Testis (tissue), 2 donors: Measurements from ENCODE around the gene HNRNPA3.

Experiments
- POLR2A ChIP-seq: fragments of 450-650 bp; IDR thresholded peaks from one replicate; pipeline ENCODE4 v1.6.1; 2017; ENCODE audit warnings: antibody characterized with exemption, mild to moderate bottlenecking, moderate library complexity
- TF ChIP-seq, protein P1 (sequence below), 3 experiments: fragments of 450-650 bp in 2 of 3; fragments of 200-600 bp in 1 of 3; sonication (generic) in 1 of 3; IDR thresholded peaks; one replicate each; pipeline ENCODE4 v1.5.1; 2016 to 2019; ENCODE audit warnings: antibody characterized with exemption in 3 of 3, mild to moderate bottlenecking in 2 of 3, moderate library complexity in 1 of 3

DNA sequence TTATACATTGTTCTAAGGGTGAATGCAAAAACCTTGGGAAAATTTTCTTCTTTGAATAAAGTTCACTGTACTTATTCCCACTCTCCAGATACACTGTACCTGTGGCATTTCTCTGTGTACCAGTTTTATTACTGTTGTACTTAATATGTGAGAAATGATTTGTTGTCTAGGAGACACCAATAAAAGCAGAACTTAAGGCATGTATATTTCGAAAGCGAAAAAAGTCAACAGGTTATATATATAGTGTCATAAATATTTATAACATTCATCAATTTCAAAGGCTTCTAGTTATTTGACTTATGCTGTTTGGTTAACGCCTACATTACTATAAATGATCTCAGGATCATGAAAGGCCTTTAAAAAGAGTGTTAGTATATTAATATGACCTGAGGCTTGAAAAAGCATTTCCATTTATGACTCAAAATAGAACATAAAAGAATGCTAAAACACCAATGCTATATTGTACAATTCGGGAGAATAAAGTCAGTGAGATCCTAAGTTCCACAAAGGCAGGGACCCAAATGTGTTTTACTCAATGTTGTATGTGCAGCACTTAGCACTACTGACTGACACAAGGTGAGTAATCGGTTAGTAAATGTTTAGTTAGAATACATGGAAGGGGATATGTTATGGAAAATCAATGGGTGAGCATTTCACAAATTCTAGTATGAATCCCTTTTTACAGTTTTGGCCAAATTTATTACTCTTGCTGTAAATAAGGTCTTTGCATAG lies 32.2 kb upstream of the HNRNPA3 start:
- TF ChIP-seq, protein P1, sequence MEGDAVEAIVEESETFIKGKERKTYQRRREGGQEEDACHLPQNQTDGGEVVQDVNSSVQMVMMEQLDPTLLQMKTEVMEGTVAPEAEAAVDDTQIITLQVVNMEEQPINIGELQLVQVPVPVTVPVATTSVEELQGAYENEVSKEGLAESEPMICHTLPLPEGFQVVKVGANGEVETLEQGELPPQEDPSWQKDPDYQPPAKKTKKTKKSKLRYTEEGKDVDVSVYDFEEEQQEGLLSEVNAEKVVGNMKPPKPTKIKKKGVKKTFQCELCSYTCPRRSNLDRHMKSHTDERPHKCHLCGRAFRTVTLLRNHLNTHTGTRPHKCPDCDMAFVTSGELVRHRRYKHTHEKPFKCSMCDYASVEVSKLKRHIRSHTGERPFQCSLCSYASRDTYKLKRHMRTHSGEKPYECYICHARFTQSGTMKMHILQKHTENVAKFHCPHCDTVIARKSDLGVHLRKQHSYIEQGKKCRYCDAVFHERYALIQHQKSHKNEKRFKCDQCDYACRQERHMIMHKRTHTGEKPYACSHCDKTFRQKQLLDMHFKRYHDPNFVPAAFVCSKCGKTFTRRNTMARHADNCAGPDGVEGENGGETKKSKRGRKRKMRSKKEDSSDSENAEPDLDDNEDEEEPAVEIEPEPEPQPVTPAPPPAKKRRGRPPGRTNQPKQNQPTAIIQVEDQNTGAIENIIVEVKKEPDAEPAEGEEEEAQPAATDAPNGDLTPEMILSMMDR (IDR thresholded peaks at IDR 0.05) = no peak
- TF ChIP-seq POLR2A = no peak
